ENCODE results near the gene SCMH1. TPM values are rescaled to one million over a fixed set of nuclear protein-coding genes. Genes with fewer than 3 reads are reported as not detected.

Gene SCMH1
- total RNA-seq, 1 experiment from 2014 or later: 39.5 TPM

DNA sequence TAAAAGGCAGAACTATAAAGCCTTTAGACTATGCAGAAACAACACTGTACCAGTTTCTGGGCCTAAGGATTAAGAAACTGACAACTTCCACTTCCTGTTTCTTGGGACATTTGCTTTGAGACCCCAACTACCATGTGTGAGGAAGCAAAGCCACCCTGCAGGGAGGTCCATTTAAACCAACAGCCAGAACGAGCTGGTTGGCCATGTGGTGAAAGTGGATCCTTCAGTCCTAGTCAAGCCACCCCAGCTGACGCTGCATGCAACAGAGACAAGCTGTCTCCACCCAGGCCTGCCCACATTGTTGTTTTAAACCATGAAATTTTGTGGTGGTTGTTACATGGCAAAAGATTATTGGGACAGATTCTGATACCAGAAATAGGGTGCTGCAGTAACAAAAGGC, 188.8 kb downstream of the SCMH1 start:
- ChIA-PET POLR2A (ENCODE audit: unreplicated experiment) (no interaction called here), CTCF (no interaction called here)
- H3K9me3 ChIP-seq (ENCODE audit: insufficient read depth, low read depth): no peaks in the 10 kb centered on the region
- H3K79me2 ChIP-seq (ENCODE audit: low read depth): no peaks in the 10 kb centered on the region
- H3F3A ChIP-seq (ENCODE audit: insufficient read depth, low read depth): peaks cover 5% of the 10 kb centered on the region
- no peak overlapping the region for H3K4me3 ChIP-seq
- H3K9me2 ChIP-seq (ENCODE audit: insufficient read depth): no peaks in the 10 kb centered on the region
- no peaks in the 10 kb centered on the region for H3K36me3 ChIP-seq (ENCODE audit: low read depth)
- intact Hi-C loops (cut with micrococcal nuclease; ENCODE audit: unreplicated experiment): no loop called here
- H3K4me2 ChIP-seq: no peak overlapping the region
- no peaks in the 10 kb centered on the region for H4K20me1 ChIP-seq (ENCODE audit: insufficient read depth)
- no peak for TF ChIP-seq CTCF (conservative IDR thresholded peaks at IDR 0.05)
- no peak for TF ChIP-seq EZH2 (IDR thresholded peaks at IDR 0.05; ENCODE audit: low read depth)
- BruUV-seq (replicated peaks): no TSS peak
- no peak for DNase-seq
- no peak overlapping the region for H2AFZ ChIP-seq
- no peaks in the 10 kb centered on the region for H3K27me3 ChIP-seq (ENCODE audit: insufficient read depth, low read depth)
- no peaks in the 10 kb centered on the region for H3K4me1 ChIP-seq (replicated peaks; ENCODE audit: insufficient read depth)
- H3K27ac ChIP-seq: no peak overlapping the region

DNA sequence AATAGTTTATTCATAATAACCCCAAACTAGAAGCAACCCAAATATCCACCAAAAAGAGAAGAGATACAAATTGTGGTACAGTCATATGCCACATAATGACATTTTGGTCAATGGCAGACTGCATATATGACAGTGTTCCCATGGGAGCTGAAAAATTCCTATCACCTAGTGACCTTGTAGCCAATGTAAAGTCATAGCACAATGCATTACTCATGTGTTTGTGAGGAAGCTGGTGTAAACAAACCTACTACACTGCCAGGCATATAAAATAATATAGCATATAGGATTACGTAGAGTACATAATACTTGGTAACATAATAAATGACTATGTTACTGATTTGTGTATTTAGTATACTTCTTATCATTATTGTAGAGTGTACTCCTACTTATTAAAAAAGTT, 191.1 kb downstream of the SCMH1 start:
- POLR2A ChIA-PET (ENCODE audit: unreplicated experiment): interaction anchor here (0.7 kb wide), 1 partner anchor 664 kb away, joined by 3 read pairs; no protein-coding TSS in a partner anchor
- no peak overlapping the region for H3K27ac ChIP-seq
- TF ChIP-seq CTCF (conservative IDR thresholded peaks at IDR 0.05) (no peak), EZH2 (IDR thresholded peaks at IDR 0.05; ENCODE audit: low read depth) (no peak)
- no peak overlapping the region for H2AFZ ChIP-seq
- no peaks in the 10 kb centered on the region for H4K20me1 ChIP-seq (ENCODE audit: insufficient read depth)
- H3K4me3 ChIP-seq: no peak overlapping the region
- no peaks in the 10 kb centered on the region for H3K79me2 ChIP-seq (ENCODE audit: low read depth)
- peaks cover 5% of the 10 kb centered on the region for H3F3A ChIP-seq (ENCODE audit: insufficient read depth, low read depth)
- intact Hi-C loops (cut with micrococcal nuclease; ENCODE audit: unreplicated experiment): no loop called here
- no peak for DNase-seq
- H3K4me1 ChIP-seq (replicated peaks; ENCODE audit: insufficient read depth): 0 out of 2 replicates have a peak, but pooled peaks cover 3% of the 10 kb centered on the region
- H3K9me2 ChIP-seq (ENCODE audit: insufficient read depth): no peaks in the 10 kb centered on the region
- no peaks in the 10 kb centered on the region for H3K9me3 ChIP-seq (ENCODE audit: insufficient read depth, low read depth)
- H3K27me3 ChIP-seq (ENCODE audit: insufficient read depth, low read depth): no peaks in the 10 kb centered on the region
- no TSS peak for BruUV-seq (replicated peaks)
- H3K4me2 ChIP-seq: no peak overlapping the region
- CTCF ChIA-PET: no interaction called here
- no peaks in the 10 kb centered on the region for H3K36me3 ChIP-seq (ENCODE audit: low read depth)

GRCh38 chr1:41048540-41048939, 193.6 kb downstream of the SCMH1 start:
- Histone ChIP-seq H3K4me2 (no peak overlapping the region), H4K20me1 (ENCODE audit: insufficient read depth) (no peaks in the 10 kb centered on the region), H3K27ac (no peak overlapping the region), H3F3A (ENCODE audit: insufficient read depth, low read depth) (peaks cover 5% of the 10 kb centered on the region), H2AFZ (no peak overlapping the region), H3K79me2 (ENCODE audit: low read depth) (no peaks in the 10 kb centered on the region), H3K9me3 (ENCODE audit: insufficient read depth, low read depth) (no peaks in the 10 kb centered on the region), H3K4me1 (replicated peaks; ENCODE audit: insufficient read depth) (0 out of 2 replicates have a peak, but pooled peaks cover 6% of the 10 kb centered on the region), H3K9me2 (ENCODE audit: insufficient read depth) (no peaks in the 10 kb centered on the region), H3K4me3 (no peak overlapping the region), H3K36me3 (ENCODE audit: low read depth) (no peaks in the 10 kb centered on the region), H3K27me3 (ENCODE audit: insufficient read depth, low read depth) (no peaks in the 10 kb centered on the region)
- DNase-seq: no peak
- BruUV-seq (replicated peaks): no TSS peak
- TF ChIP-seq EZH2 (IDR thresholded peaks at IDR 0.05; ENCODE audit: low read depth): no peak
- no peak for TF ChIP-seq CTCF (conservative IDR thresholded peaks at IDR 0.05)
- ChIA-PET CTCF (no interaction called here), POLR2A (ENCODE audit: unreplicated experiment) (no interaction called here)
- intact Hi-C loops (cut with micrococcal nuclease; ENCODE audit: unreplicated experiment): loop anchor here (5.0 kb wide), 1 partner anchor 189 kb away; no protein-coding TSS in a partner anchor
